Smooth muscle cell (in vitro differentiated cells): ENCODE data around the gene ADGRD1. TPM values are rescaled to one million over a fixed set of nuclear protein-coding genes. Genes with fewer than 3 reads are reported as not detected.

Experiments
- DNase-seq: peaks from one replicate; lab custom pipeline; 2025; ENCODE audit not compliant: unreplicated experiment; lab: John Stamatoyannopoulos, UW
- H2AFZ ChIP-seq: fragments of 200-600 bp; sonication (generic); 2 replicates; pipeline ENCODE4 v1.6.0; 2016; ENCODE audit warnings: antibody characterized with exemption, low read depth, mild to moderate bottlenecking
- H3F3A ChIP-seq: fragments of 200-600 bp; sonication (generic); 2 replicates; pipeline ENCODE4 v1.6.0; 2017; ENCODE audit warnings: antibody characterized with exemption, low read depth
- H3K27ac ChIP-seq: fragments of 200-600 bp; sonication (generic); 2 replicates; pipeline ENCODE4 v1.5.1; 2016; ENCODE audit warnings: low read depth, mild to moderate bottlenecking
- H3K27me3 ChIP-seq: fragments of 200-600 bp; sonication (generic); 2 replicates; pipeline ENCODE4 v1.6.1; 2016; ENCODE audit warnings: low read depth, mild to moderate bottlenecking
- H3K36me3 ChIP-seq: fragments of 200-600 bp; sonication (generic); 2 replicates; pipeline ENCODE4 v1.5.1; 2016; ENCODE audit warnings: low read depth
- H3K4me1 ChIP-seq: fragments of 200-600 bp; sonication (generic); 2 replicates; pipeline ENCODE4 v1.5.1; 2016; ENCODE audit warnings: low read depth
- H3K4me2 ChIP-seq: fragments of 200-600 bp; sonication (generic); 2 replicates; pipeline ENCODE4 v1.6.0; 2016; ENCODE audit warnings: mild to moderate bottlenecking
- H3K4me3 ChIP-seq: fragments of 200-600 bp; sonication (generic); 2 replicates; pipeline ENCODE4 v1.5.1; 2016; ENCODE audit warnings: mild to moderate bottlenecking
- H3K79me2 ChIP-seq: fragments of 200-600 bp; sonication (generic); 2 replicates; pipeline ENCODE4 v1.6.0; 2016; ENCODE audit warnings: low read depth, mild to moderate bottlenecking
- H3K9ac ChIP-seq: fragments of 200-600 bp; sonication (generic); 2 replicates; pipeline ENCODE4 v1.6.0; 2016; ENCODE audit warnings: low read depth
- H3K9me3 ChIP-seq: fragments of 200-600 bp; sonication (generic); replicated peaks from 2 replicates; pipeline ENCODE4 v1.5.1; 2016; ENCODE audit warnings: low read depth
- H4K20me1 ChIP-seq: fragments of 200-600 bp; sonication (generic); 2 replicates; pipeline ENCODE4 v1.6.0; 2016; ENCODE audit warnings: low read depth
- CTCF ChIP-seq: fragments of 200-600 bp; sonication (generic); IDR thresholded peaks from 2 replicates; pipeline ENCODE4 v1.5.1; 2017; ENCODE audit warnings: borderline replicate concordance, mild to moderate bottlenecking, antibody characterized with exemption; ENCODE audit not compliant: insufficient read depth, poor library complexity, severe bottlenecking
- WGBS: methylation state at CpG from one replicate; pipeline ENCODE4 v1.1.7; 2016; ENCODE audit warnings: low lambda C conversion rate; 5-methylcytosine and 5-hydroxymethylcytosine counted together
- polyA plus RNA-seq: library from polyadenylated mRNA; unstranded; fragments of >200 nt; fragmentation: Nextera tagmentation; extraction: Ambion mirVana; gene quantifications from 2 replicates; pipeline ENCODE4 v1.2.1, GENCODE V29; 2016
- total RNA-seq: library from RNA; depleted of rRNA; stranded (reverse); fragments of >200 nt; gene quantifications from 2 replicates; pipeline ENCODE4 v1.2.3, GENCODE V29; 2014

ADGRD1 gene
- total and polyA plus RNA-seq, 2 experiments from 2014 or later = 0.14 TPM; not detected in 1

- Histone ChIP-seq H3K9me3 (no peaks in the 10 kb centered on the region), H3K36me3 (no peaks in the 10 kb centered on the region), H3K4me2 (no peak overlapping the region), H3K4me3 (no peak overlapping the region), H3K27ac (no peak overlapping the region), H3F3A (no peaks in the 10 kb centered on the region), H3K9ac (no peak overlapping the region), H3K79me2 (no peaks in the 10 kb centered on the region), H4K20me1 (no peaks in the 10 kb centered on the region), H3K4me1 (no peaks in the 10 kb centered on the region), H3K27me3 (no peaks in the 10 kb centered on the region), H2AFZ (no peak overlapping the region)
- WGBS = 92% methylated on average over 26 of the region's 26 CpGs
- no peak for TF ChIP-seq CTCF
- no peak for DNase-seq
Measured at GRCh38 chr12:131050463-131051154, 96.9 kb downstream of the ADGRD1 start.

GRCh38 chr12:131051155-131051473 lies 97.4 kb downstream of the ADGRD1 start:
- H3K4me3 ChIP-seq = no peak overlapping the region
- H3K79me2 ChIP-seq = no peaks in the 10 kb centered on the region
- H3K27me3 ChIP-seq = no peaks in the 10 kb centered on the region
- no peaks in the 10 kb centered on the region for H3K36me3 ChIP-seq
- H3K4me1 ChIP-seq = no peaks in the 10 kb centered on the region
- no peak overlapping the region for H2AFZ ChIP-seq
- H3K9ac ChIP-seq = no peak overlapping the region
- no peaks in the 10 kb centered on the region for H3K9me3 ChIP-seq
- no peaks in the 10 kb centered on the region for H3F3A ChIP-seq
- no peaks in the 10 kb centered on the region for H4K20me1 ChIP-seq
- H3K27ac ChIP-seq = no peak overlapping the region
- no peak for TF ChIP-seq CTCF
- WGBS = 83% methylated on average over 4 of the region's 4 CpGs
- no peak overlapping the region for H3K4me2 ChIP-seq
- DNase-seq = no peak

GRCh38 chr12:131052063-131052781 lies 98.5 kb downstream of the ADGRD1 start:
- Histone ChIP-seq H4K20me1 (no peaks in the 10 kb centered on the region), H3K4me2 (no peak overlapping the region), H3F3A (no peaks in the 10 kb centered on the region), H3K4me1 (no peaks in the 10 kb centered on the region), H3K9me3 (no peaks in the 10 kb centered on the region), H3K27me3 (no peaks in the 10 kb centered on the region), H3K9ac (no peak overlapping the region), H3K36me3 (no peaks in the 10 kb centered on the region), H2AFZ (no peak overlapping the region), H3K79me2 (no peaks in the 10 kb centered on the region), H3K27ac (no peak overlapping the region), H3K4me3 (no peak overlapping the region)
- no peak for DNase-seq
- 89% methylated on average over 15 of the region's 15 CpGs for WGBS
- no peak for TF ChIP-seq CTCF
